ENCODE data around the gene GRM8. TPM values are rescaled to one million over a fixed set of nuclear protein-coding genes. Genes with fewer than 3 reads are reported as not detected.

Gene GRM8
- total RNA-seq, 2 experiments from 2014 or later: not detected

- intact Hi-C loops (cut with micrococcal nuclease; ENCODE audit: unreplicated experiment): no loop called here
- Histone ChIP-seq H3K79me2 (ENCODE audit: insufficient read depth, low read depth, low read length) (no peaks in the 10 kb centered on the region), H3K4me2 (ENCODE audit: low read length) (no peak overlapping the region), H3K4me3 (ENCODE audit: low read depth, low read length, poor library complexity, severe bottlenecking) (no peak overlapping the region), H3K9me3 (ENCODE audit: low read length) (no peaks in the 10 kb centered on the region), H3K4me1 (ENCODE audit: insufficient read depth, low read length, poor library complexity, severe bottlenecking) (no peaks in the 10 kb centered on the region), H3K27ac (ENCODE audit: low read depth, low read length, poor library complexity, severe bottlenecking) (no peak overlapping the region), H3K9me2 (ENCODE audit: insufficient read depth, low read length) (no peaks in the 10 kb centered on the region), H2AFZ (ENCODE audit: low read length) (no peak overlapping the region), H3K36me3 (ENCODE audit: insufficient read depth, low read length) (no peaks in the 10 kb centered on the region), H4K20me1 (ENCODE audit: insufficient read depth, low read length) (no peaks in the 10 kb centered on the region)
- CTCF ChIA-PET (ENCODE audit: unreplicated experiment): no interaction called here
- POLR2A ChIA-PET: no interaction called here
- no peak for DNase-seq (ENCODE audit: low spot score)
- BruUV-seq (replicated peaks): no TSS peak
- no peak for TF ChIP-seq CTCF (conservative IDR thresholded peaks at IDR 0.05; ENCODE audit: low read length)
Observed at GRCh38 chr7:126394406-126394805, 858.3 kb downstream of the GRM8 start.

Small RNA genes within 50 kb of the gene (microRNA-seq; reads per million reads assigned to microRNA genes)
- not detected for gene MIR592 (ENCODE audit: borderline replicate concordance)

Small RNA genes within 50 kb of the gene (small RNA-seq; reads per million reads assigned to genes)
- not detected for gene MIR592

Other genes with a start within 250 kb of the GRM8 start
- gene ZNF800, start 139.8 kb upstream of the GRM8 start, total RNA-seq (2014; rRNA removed; shearing (Covaris generic)): 23.8 and 23.9 TPM in 2 replicates
- 42.2 and 44.0 TPM in 2 replicates for gene ZNF800, start 139.8 kb upstream of the GRM8 start, total RNA-seq (2022)